GM12878 (cell line): Measurements from ENCODE around the gene PLA2G4A. TPM values are rescaled to one million over a fixed set of nuclear protein-coding genes. Genes with fewer than 3 reads are reported as not detected.

Source experiments
- ATAC-seq: fragments of 200-7000 bp; cut with Tn5 transposase; 3 replicates; pipeline ENCODE4 v1.9.1; 2020; ENCODE audit warnings: mild to moderate bottlenecking, moderate library complexity
- BruUV-seq: library from RNA; stranded (reverse); fragments of 400-500 nt; replicated peaks from 2 replicates; lab custom pipeline; 2021; lab: Mats Ljungman, UMichigan
- CTCF ChIA-PET: fragments of 300-600 bp; sonication (Branson Sonifier 250); formaldehyde crosslinking; extraction: SDS; loops from one replicate; lab custom pipeline; 2021; ENCODE audit warnings: inconsistent platforms; lab: Yijun Ruan, JAX
- POLR2A ChIA-PET: fragments of 350-600 bp; formaldehyde crosslinking; extraction: SDS; loops from one replicate; lab custom pipeline; 2021; ENCODE audit warnings: inconsistent platforms; lab: Charles Lee
- RAD21 ChIA-PET: fragments of 300-600 bp; sonication (Branson Sonifier 250); formaldehyde crosslinking; loops from one replicate; lab custom pipeline; 2023; ENCODE audit warnings: antibody characterized with exemption; ENCODE audit not compliant: unreplicated experiment; lab: Charles Lee
- SMC1A ChIA-PET: fragments of 300-600 bp; sonication (Branson Sonifier 250); formaldehyde crosslinking; loops from one replicate; lab custom pipeline; 2023; ENCODE audit not compliant: unreplicated experiment, uncharacterized antibody; lab: Charles Lee
- DNase-seq: peaks from one replicate; pipeline ENCODE4 v3.0.0-alpha.2; 2011; ENCODE audit warnings: low read depth, low spot score
- FAIRE-seq: peaks from 3 replicates; lab custom pipeline; 2011; peaks lifted over from hg19 to GRCh38; lab: Jason Lieb, UNC
- H2AFZ ChIP-seq: 2 replicates; pipeline ENCODE4 v1.6.0; 2011; ENCODE audit warnings: low read depth, low read length, control low read depth; ENCODE audit not compliant: control insufficient read depth
- H3K27ac ChIP-seq: 2 replicates; pipeline ENCODE4 v1.5.1; 2011; ENCODE audit warnings: control low read depth; ENCODE audit not compliant: control insufficient read depth, insufficient read depth
- H3K27me3 ChIP-seq, 2 experiments: replicated peaks in 1 of 2; 2 replicates each; pipeline versions ENCODE4 v1.6.0 to v1.6.1; 2011; ENCODE audit warnings: low read length in 1 of 2; ENCODE audit not compliant: control insufficient read depth in 2 of 2, insufficient read depth in 2 of 2
- H3K36me3 ChIP-seq, 2 experiments: 2 replicates each; pipeline ENCODE4 v1.5.1; 2011; ENCODE audit warnings: low read length in 1 of 2; ENCODE audit not compliant: control insufficient read depth in 2 of 2, insufficient read depth in 2 of 2
- H3K4me1 ChIP-seq: 2 replicates; pipeline ENCODE4 v1.6.1; 2011; ENCODE audit warnings: mild to moderate bottlenecking, low read length, moderate library complexity, mixed read lengths; ENCODE audit not compliant: control insufficient read depth, insufficient read depth
- H3K4me2 ChIP-seq: 2 replicates; pipeline ENCODE4 v1.6.0; 2011; ENCODE audit warnings: control low read depth; ENCODE audit not compliant: control insufficient read depth, insufficient read depth
- H3K4me3 ChIP-seq: fragments of 200-600 bp; sonication (generic); 2 replicates; pipeline ENCODE4 v1.5.1; 2016
- H3K79me2 ChIP-seq: 2 replicates; pipeline ENCODE4 v1.6.0; 2011; ENCODE audit warnings: low read length; ENCODE audit not compliant: control insufficient read depth, insufficient read depth
- H3K9ac ChIP-seq: 2 replicates; pipeline ENCODE4 v1.8.0; 2011; ENCODE audit warnings: low read length, control low read depth, mixed read lengths; ENCODE audit not compliant: control insufficient read depth, insufficient read depth
- H3K9me3 ChIP-seq: replicated peaks from 3 replicates; pipeline ENCODE4 v1.5.1; 2011; ENCODE audit warnings: mild to moderate bottlenecking, low read length; ENCODE audit not compliant: control insufficient read depth, insufficient read depth
- H4K20me1 ChIP-seq: 2 replicates; pipeline ENCODE4 v1.6.0; 2011; ENCODE audit not compliant: control insufficient read depth, insufficient read depth
- BACH1 ChIP-seq: fragments of 450-650 bp; IDR thresholded peaks from 2 replicates; pipeline ENCODE4 v1.6.1; 2017; ENCODE audit warnings: mild to moderate bottlenecking, borderline replicate concordance
- BRCA1 ChIP-seq: IDR thresholded peaks from 2 replicates; pipeline ENCODE4 v1.6.1; 2011; ENCODE audit warnings: low read depth, low read length, improper control_type of control experiment
- CBX3 ChIP-seq: fragments of 200-600 bp; sonication (generic); IDR thresholded peaks from 2 replicates; pipeline ENCODE4 v1.6.1; 2016; ENCODE audit warnings: low read depth, borderline replicate concordance
- ELK1 ChIP-seq: IDR thresholded peaks from 2 replicates; pipeline ENCODE4 v1.6.1; 2012; ENCODE audit warnings: low read depth, low read length, improper control_type of control experiment
- FOXK2 ChIP-seq: fragments of 450-650 bp; IDR thresholded peaks from 2 replicates; pipeline ENCODE4 v1.6.1; 2017; ENCODE audit warnings: mild to moderate bottlenecking, moderate library complexity
- FOXM1 ChIP-seq: IDR thresholded peaks from 2 replicates; pipeline ENCODE4 v1.6.1; 2012; ENCODE audit warnings: low read depth, mild to moderate bottlenecking, inconsistent platforms, low read length, moderate library complexity
- GABPA ChIP-seq: IDR thresholded peaks from 2 replicates; pipeline ENCODE4 v1.6.1; 2014; ENCODE audit warnings: antibody characterized with exemption, low read depth, mild to moderate bottlenecking, inconsistent platforms
- HCFC1 ChIP-seq: fragments of 150-350 bp; IDR thresholded peaks from 2 replicates; pipeline ENCODE4 v1.6.1; 2014; ENCODE audit warnings: low read length
- HDGF ChIP-seq: fragments of 450-650 bp; IDR thresholded peaks from 2 replicates; pipeline ENCODE4 v1.6.1; 2016; ENCODE audit warnings: antibody characterized with exemption
- MEF2B ChIP-seq: fragments of 450-650 bp; IDR thresholded peaks from 2 replicates; pipeline ENCODE4 v1.6.1; 2018; ENCODE audit warnings: mild to moderate bottlenecking, moderate library complexity; ENCODE audit not compliant: partially characterized antibody, poor library complexity, severe bottlenecking
- MLLT1 ChIP-seq: fragments of 450-650 bp; IDR thresholded peaks from 2 replicates; pipeline ENCODE4 v1.6.1; 2016; ENCODE audit warnings: mild to moderate bottlenecking
- MYB ChIP-seq: fragments of 150-350 bp; IDR thresholded peaks from 2 replicates; pipeline ENCODE4 v1.6.1; 2014; ENCODE audit warnings: mild to moderate bottlenecking, low read depth, low read length, borderline replicate concordance
- NFIC ChIP-seq: IDR thresholded peaks from 2 replicates; pipeline ENCODE4 v1.6.1; 2012; ENCODE audit warnings: low read depth, mild to moderate bottlenecking, inconsistent platforms, low read length, moderate library complexity
- NFYB ChIP-seq: IDR thresholded peaks from 2 replicates; pipeline ENCODE4 v1.6.1; 2011; ENCODE audit warnings: low read depth, mild to moderate bottlenecking, low read length, improper control_type of control experiment, moderate library complexity; ENCODE audit not compliant: insufficient read depth
- PBX3 ChIP-seq: IDR thresholded peaks from 2 replicates; pipeline ENCODE4 v1.6.1; 2011; ENCODE audit warnings: mild to moderate bottlenecking, low read depth, low read length, moderate library complexity; ENCODE audit not compliant: insufficient replicate concordance
- POLR2AphosphoS2 ChIP-seq: IDR thresholded peaks from 2 replicates; pipeline ENCODE4 v1.6.1; 2011; ENCODE audit warnings: low read depth, mild to moderate bottlenecking, low read length, improper control_type of control experiment, moderate library complexity
- ZNF207 ChIP-seq: fragments of 450-650 bp; IDR thresholded peaks from 2 replicates; pipeline ENCODE4 v1.6.1; 2014; ENCODE audit warnings: antibody characterized with exemption, mild to moderate bottlenecking, borderline replicate concordance
- WGBS: methylation state at CpG from one replicate; pipeline ENCODE4 v1.1.6; 2016; ENCODE audit warnings: low lambda C conversion rate; ENCODE audit not compliant: insufficient replicate concordance, insufficient coverage; ENCODE audit errors: missing lambda C conversion rate; 5-methylcytosine and 5-hydroxymethylcytosine counted together
- in situ Hi-C: fragments of 300-500 bp; cut with MboI; formaldehyde crosslinking; loops from 9 replicates; pipeline ENCODE4 v1.14.3; 2018; ENCODE audit warnings: mixed read lengths
- intact Hi-C: fragments of 100-400 bp; cut with micrococcal nuclease; formaldehyde crosslinking; loops from one replicate; pipeline ENCODE4 v1.14.2; 2022; ENCODE audit not compliant: unreplicated experiment
- polyA plus RNA-seq, 11 experiments: library from polyadenylated mRNA; depleted of rRNA in 4 of 11; unstranded in 6 of 11; stranded (reverse) in 5 of 11; fragments of >200 nt; fragmentation: Nextera tagmentation in 4 of 11; fragmentation: Illumina TruSeq in 1 of 11; extraction: Ambion mirVana in 4 of 11; extraction: Trizol in 1 of 11; gene quantifications; 1 replicate in 1 of 11; 2 replicates in 10 of 11; pipeline versions ENCODE4 v1.2.1 to v1.2.3, GENCODE V29; 2011 to 2016; ENCODE audit warnings: inconsistent platforms in 2 of 11, missing spikeins in 2 of 11, low read depth in 1 of 11
- total RNA-seq, 4 experiments: library from RNA; depleted of rRNA in 3 of 4; stranded (reverse); fragments of >200 nt in 3 of 4; fragmentation: Illumina TruSeq in 1 of 4; extraction: Trizol in 1 of 4; gene quantifications; 2 replicates each; pipeline versions ENCODE4 v1.2.1 to v1.2.3, GENCODE V29; 2013 to 2021

Gene PLA2G4A
- total and polyA plus RNA-seq, 10 of the 15 experiments (the other 5 are each of a cell fraction or from before 2014, with no cell fraction given), result 0.70 to 3.3 (median 1.5) TPM; not detected in 1

DNA sequence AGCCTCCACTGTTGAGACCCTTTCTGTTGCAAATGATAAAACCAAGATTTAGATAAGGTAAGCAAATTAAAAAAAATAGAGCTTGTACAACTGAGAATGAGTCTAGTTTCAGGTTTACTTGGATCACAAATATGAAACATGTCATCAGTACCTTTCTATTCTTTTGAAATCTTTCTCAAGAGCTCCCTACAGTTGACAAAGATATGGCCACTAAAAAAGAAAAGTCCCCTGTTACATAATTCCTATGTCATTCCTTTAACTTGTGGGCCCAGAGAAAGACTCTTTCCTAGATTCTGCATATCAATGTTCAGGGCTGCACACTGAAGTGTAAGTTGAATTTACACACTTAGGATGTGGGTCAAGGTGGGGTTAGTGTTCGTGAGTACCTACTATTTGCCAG is 168.1 kb downstream of the PLA2G4A start:
- Histone ChIP-seq H3K79me2 (no peaks in the 10 kb centered on the region), H4K20me1 (no peaks in the 10 kb centered on the region), H3K4me3 (no peak overlapping the region), H3K4me1 (no peaks in the 10 kb centered on the region)
- FAIRE-seq, result no peak
- RAD21 ChIA-PET, result no interaction called here
- 6% methylated on average over 1 of the region's 1 CpG for WGBS
- TF ChIP-seq MLLT1, result no peak
- no peak for TF ChIP-seq ELK1
- no peak for TF ChIP-seq POLR2AphosphoS2
- no peak for TF ChIP-seq BRCA1
- TF ChIP-seq PBX3, result no peak
- no peak for TF ChIP-seq BACH1
- TF ChIP-seq FOXM1, result no peak
- no peak for TF ChIP-seq CBX3
- no peak for TF ChIP-seq NFIC
- no peak for TF ChIP-seq FOXK2
- no peak for TF ChIP-seq MYB
- no peak for TF ChIP-seq GABPA
- no peak for TF ChIP-seq HDGF
- no peak for TF ChIP-seq MEF2B
- TF ChIP-seq NFYB, result no peak
- no peak for TF ChIP-seq HCFC1
- no peak for TF ChIP-seq ZNF207
- TF ChIP-seq, all 136 proteins: peak for 0
- no peak overlapping the region for H2AFZ ChIP-seq
- H3K36me3 ChIP-seq, result no peaks in the 10 kb centered on the region
- ATAC-seq (no peak; the same call in 2 of the 3 replicates), DNase-seq (no peak)
- no peak overlapping the region for H3K9ac ChIP-seq
- in situ Hi-C loops, result no loop called here
- CTCF ChIA-PET, result no interaction called here
- BruUV-seq, result no TSS peak
- POLR2A ChIA-PET, result no interaction called here
- SMC1A ChIA-PET, result interaction anchor here (1.7 to 3.1 kb wide), 2 partner anchors 11 to 15 kb away, joined by 7 to 12 read pairs; no protein-coding TSS in a partner anchor
- intact Hi-C loops, result no loop called here
- H3K4me2 ChIP-seq, result no peak overlapping the region
- H3K27ac ChIP-seq, result no peak overlapping the region
- H3K27me3 ChIP-seq, result no peaks in the 10 kb centered on the region
- H3K9me3 ChIP-seq, result no peaks in the 10 kb centered on the region
